Esophagus squamous epithelium (tissue), 5 donors: Measurements from ENCODE around the gene PINK1. TPM values are rescaled to one million over a fixed set of nuclear protein-coding genes. Genes with fewer than 3 reads are reported as not detected.
A peak's percentile ranks its signal among the peaks of the same experiment; 100 is the strongest.

ENCODE experiments used
- DNase-seq: peaks from one replicate; lab custom pipeline; 2025; lab: John Stamatoyannopoulos, UW
- H3K27ac ChIP-seq, 4 donors: fragments of 200-600 bp; sonication (generic); one replicate each; pipeline ENCODE4 v1.5.1; 2016 to 2019; ENCODE audit warnings: mild to moderate bottlenecking in 1 of 4
- H3K27me3 ChIP-seq, 4 donors: fragments of 200-600 bp; sonication (generic); 1 replicate in 3 of 4; 2 replicates in 1 of 4; pipeline versions ENCODE4 v1.5.1 to v1.6.0; 2017 to 2021; ENCODE audit warnings: antibody characterized with exemption in 1 of 4
- H3K36me3 ChIP-seq, 3 donors: fragments of 200-600 bp; sonication (generic); one replicate each; pipeline ENCODE4 v1.5.1; 2016 to 2019
- H3K4me1 ChIP-seq, 3 donors: fragments of 200-600 bp; sonication (generic); one replicate each; pipeline ENCODE4 v1.5.1; 2017 to 2019
- H3K4me3 ChIP-seq, 4 donors: fragments of 200-600 bp; sonication (generic); 1 replicate in 3 of 4; 2 replicates in 1 of 4; pipeline ENCODE4 v1.5.1; 2016 to 2019; ENCODE audit warnings: mild to moderate bottlenecking in 2 of 4, moderate library complexity in 1 of 4
- H3K9me3 ChIP-seq, 3 donors: fragments of 200-600 bp; sonication (generic); one replicate each; pipeline ENCODE4 v1.5.1; 2016 to 2019
- POLR2A ChIP-seq, 4 donors: fragments of 450-650 bp; IDR thresholded peaks; one replicate each; pipeline ENCODE4 v1.6.1; 2017; ENCODE audit warnings: antibody characterized with exemption in 4 of 4, mild to moderate bottlenecking in 4 of 4, moderate library complexity in 3 of 4
- WGBS, 2 donors: methylation state at CpG; one replicate each; pipeline ENCODE4 v1.1.5; 2018; 5-methylcytosine and 5-hydroxymethylcytosine counted together
- intact Hi-C: fragments of 100-400 bp; cut with DNase I; formaldehyde crosslinking; loops from one replicate; pipeline ENCODE4 v1.15.0; 2022
- total RNA-seq, 4 donors: library from RNA; depleted of rRNA; stranded (reverse); fragments of >200 nt; gene quantifications; one replicate each; pipeline ENCODE4 v1.1.0, GENCODE V29; 2016
- TF ChIP-seq, protein P1 (sequence below), 6 experiments: fragments of 450-650 bp in 4 of 6; fragments of 200-600 bp in 2 of 6; sonication (generic) in 2 of 6; IDR thresholded peaks; one replicate each; pipeline ENCODE4 v1.5.1; 2016 to 2019; ENCODE audit warnings: antibody characterized with exemption in 6 of 6, mild to moderate bottlenecking in 4 of 6, moderate library complexity in 4 of 6
- donor health status: DM: yes; HTN: yes; CAD: no.

The PINK1 gene
- total RNA-seq, 4 donors from 2014 or later, result 55.0 to 110 (median 77.1) TPM

- no peaks in the 10 kb centered on the region for H3K9me3 ChIP-seq
- peak overlapping the region in 2 of 4 donors; percentile 22 to 56 for H3K27ac ChIP-seq
- H3K27me3 ChIP-seq, result no peaks in the 10 kb centered on the region
- no peak for DNase-seq
- peak overlapping the region in 1 of 4 donors; percentile 24 for H3K4me3 ChIP-seq
- intact Hi-C loops, result no loop called here
- peaks cover 0 to 35% (median 24%) of the 10 kb centered on the region in 3 donors for H3K4me1 ChIP-seq
- H3K36me3 ChIP-seq, result no peaks in the 10 kb centered on the region
- no peak for TF ChIP-seq POLR2A (IDR thresholded peaks at IDR 0.05)
- TF ChIP-seq, protein P1, sequence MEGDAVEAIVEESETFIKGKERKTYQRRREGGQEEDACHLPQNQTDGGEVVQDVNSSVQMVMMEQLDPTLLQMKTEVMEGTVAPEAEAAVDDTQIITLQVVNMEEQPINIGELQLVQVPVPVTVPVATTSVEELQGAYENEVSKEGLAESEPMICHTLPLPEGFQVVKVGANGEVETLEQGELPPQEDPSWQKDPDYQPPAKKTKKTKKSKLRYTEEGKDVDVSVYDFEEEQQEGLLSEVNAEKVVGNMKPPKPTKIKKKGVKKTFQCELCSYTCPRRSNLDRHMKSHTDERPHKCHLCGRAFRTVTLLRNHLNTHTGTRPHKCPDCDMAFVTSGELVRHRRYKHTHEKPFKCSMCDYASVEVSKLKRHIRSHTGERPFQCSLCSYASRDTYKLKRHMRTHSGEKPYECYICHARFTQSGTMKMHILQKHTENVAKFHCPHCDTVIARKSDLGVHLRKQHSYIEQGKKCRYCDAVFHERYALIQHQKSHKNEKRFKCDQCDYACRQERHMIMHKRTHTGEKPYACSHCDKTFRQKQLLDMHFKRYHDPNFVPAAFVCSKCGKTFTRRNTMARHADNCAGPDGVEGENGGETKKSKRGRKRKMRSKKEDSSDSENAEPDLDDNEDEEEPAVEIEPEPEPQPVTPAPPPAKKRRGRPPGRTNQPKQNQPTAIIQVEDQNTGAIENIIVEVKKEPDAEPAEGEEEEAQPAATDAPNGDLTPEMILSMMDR (IDR thresholded peaks at IDR 0.05), result no peak
- 63 to 66% methylated on average over 3 of the region's 3 CpGs for WGBS, 2 donors
Observed at GRCh38 chr1:20616847-20617487, 16.3 kb upstream of the PINK1 start.

GRCh38 chr1:20618550-20618949 is 14.7 kb upstream of the PINK1 start:
- Histone ChIP-seq H3K4me1 (peaks cover 0 to 21% (median 18%) of the 10 kb centered on the region in 3 donors), H3K27ac (no peak overlapping the region), H3K4me3 (no peak overlapping the region), H3K27me3 (no peaks in the 10 kb centered on the region), H3K36me3 (no peaks in the 10 kb centered on the region), H3K9me3 (no peaks in the 10 kb centered on the region)
- DNase-seq, result no peak
- WGBS, 2 donors, result 37 to 56% methylated on average over 4 of the region's 4 CpGs
- intact Hi-C loops, result no loop called here
- no peak for TF ChIP-seq POLR2A (IDR thresholded peaks at IDR 0.05)
- TF ChIP-seq, protein P1 (IDR thresholded peaks at IDR 0.05), result no peak

DNA sequence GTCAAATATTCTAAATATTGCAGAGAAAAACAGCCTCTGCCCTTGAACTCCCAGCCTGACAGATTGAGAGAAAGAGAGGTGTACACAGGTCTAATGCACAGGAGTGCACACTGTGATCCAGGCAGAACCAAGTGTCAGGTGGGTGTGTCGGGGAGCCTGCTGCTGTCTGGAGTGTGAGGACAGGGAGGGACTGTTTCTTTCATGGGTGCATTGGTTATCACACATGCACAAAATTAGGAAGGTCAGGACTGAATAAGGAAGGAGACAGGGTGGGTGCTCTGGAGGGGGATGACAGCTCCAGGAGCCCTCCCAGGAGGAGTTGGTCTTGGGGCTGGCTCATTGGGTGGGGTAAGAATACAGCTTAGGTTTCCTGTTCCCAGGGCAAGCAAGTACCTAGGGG is 13.3 kb upstream of the PINK1 start:
- Histone ChIP-seq H3K9me3 (no peaks in the 10 kb centered on the region), H3K4me3 (no peak overlapping the region), H3K4me1 (peaks cover 0 to 13% (median 12%) of the 10 kb centered on the region in 3 donors), H3K27me3 (no peaks in the 10 kb centered on the region), H3K27ac (no peak overlapping the region), H3K36me3 (no peaks in the 10 kb centered on the region)
- intact Hi-C loops, result no loop called here
- TF ChIP-seq, protein P1 (IDR thresholded peaks at IDR 0.05), result no peak
- no peak for TF ChIP-seq POLR2A (IDR thresholded peaks at IDR 0.05)
- WGBS, 2 donors, result 80 to 83% methylated on average over 1 of the region's 1 CpG
- DNase-seq, result no peak

DNA sequence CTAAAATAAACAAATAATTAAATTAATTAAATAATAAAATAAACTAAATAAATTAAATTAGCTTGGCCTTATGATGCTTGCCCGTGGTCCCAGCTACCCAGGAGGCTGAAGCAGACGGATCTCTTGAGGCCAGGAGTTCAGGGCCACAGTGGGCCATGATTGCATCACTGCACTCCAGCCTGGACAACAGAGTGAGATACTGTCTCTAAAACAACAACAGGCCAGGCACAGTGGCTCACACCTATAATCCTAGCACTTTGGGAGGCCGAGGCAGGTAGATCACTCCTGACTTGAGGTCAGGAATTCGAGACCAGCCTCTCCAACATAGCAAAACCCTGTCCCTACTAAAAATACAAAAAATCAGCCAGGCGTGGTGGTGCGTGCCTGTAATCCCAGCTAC is 12.2 kb upstream of the PINK1 start:
- Histone ChIP-seq H3K9me3 (no peaks in the 10 kb centered on the region), H3K36me3 (no peaks in the 10 kb centered on the region), H3K4me3 (no peak overlapping the region), H3K4me1 (peaks cover 0 to 11% (median 11%) of the 10 kb centered on the region in 3 donors), H3K27ac (no peak overlapping the region), H3K27me3 (no peaks in the 10 kb centered on the region)
- no peak for DNase-seq
- TF ChIP-seq POLR2A (IDR thresholded peaks at IDR 0.05), result no peak
- TF ChIP-seq, protein P1 (IDR thresholded peaks at IDR 0.05), result no peak
- WGBS, 2 donors, result 67 to 92% methylated on average over 6 of the region's 6 CpGs
- intact Hi-C loops, result no loop called here

- intact Hi-C loops, result no loop called here
- 53 to 87% methylated on average over 1 of the region's 1 CpG for WGBS, 2 donors
- TF ChIP-seq, protein P1 (IDR thresholded peaks at IDR 0.05), result no peak
- TF ChIP-seq POLR2A (IDR thresholded peaks at IDR 0.05), result no peak
Observed at GRCh38 chr1:20624709-20625108, 8.5 kb upstream of the PINK1 start.

More at GRCh38 chr1:20624709-20625108, 8.5 kb upstream of the PINK1 start:
- Histone ChIP-seq H3K9me3 (no peaks in the 10 kb centered on the region), H3K36me3 (no peaks in the 10 kb centered on the region), H3K27me3 (peaks cover 0 to 5% (median 0%) of the 10 kb centered on the region in 4 donors), H3K27ac (no peak overlapping the region), H3K4me1 (no peaks in the 10 kb centered on the region), H3K4me3 (no peak overlapping the region)
- DNase-seq, result no peak
